HTERT RPE-1 (cell line): ENCODE results near the gene NFASC.

Experiments
- in situ Hi-C: fragments of 300-500 bp; cut with MboI; formaldehyde crosslinking; loops from 4 replicates; pipeline ENCODE4 v1.14.3; 2020; ENCODE audit warnings: low sequenced_read_pairs

Gene NFASC

DNA sequence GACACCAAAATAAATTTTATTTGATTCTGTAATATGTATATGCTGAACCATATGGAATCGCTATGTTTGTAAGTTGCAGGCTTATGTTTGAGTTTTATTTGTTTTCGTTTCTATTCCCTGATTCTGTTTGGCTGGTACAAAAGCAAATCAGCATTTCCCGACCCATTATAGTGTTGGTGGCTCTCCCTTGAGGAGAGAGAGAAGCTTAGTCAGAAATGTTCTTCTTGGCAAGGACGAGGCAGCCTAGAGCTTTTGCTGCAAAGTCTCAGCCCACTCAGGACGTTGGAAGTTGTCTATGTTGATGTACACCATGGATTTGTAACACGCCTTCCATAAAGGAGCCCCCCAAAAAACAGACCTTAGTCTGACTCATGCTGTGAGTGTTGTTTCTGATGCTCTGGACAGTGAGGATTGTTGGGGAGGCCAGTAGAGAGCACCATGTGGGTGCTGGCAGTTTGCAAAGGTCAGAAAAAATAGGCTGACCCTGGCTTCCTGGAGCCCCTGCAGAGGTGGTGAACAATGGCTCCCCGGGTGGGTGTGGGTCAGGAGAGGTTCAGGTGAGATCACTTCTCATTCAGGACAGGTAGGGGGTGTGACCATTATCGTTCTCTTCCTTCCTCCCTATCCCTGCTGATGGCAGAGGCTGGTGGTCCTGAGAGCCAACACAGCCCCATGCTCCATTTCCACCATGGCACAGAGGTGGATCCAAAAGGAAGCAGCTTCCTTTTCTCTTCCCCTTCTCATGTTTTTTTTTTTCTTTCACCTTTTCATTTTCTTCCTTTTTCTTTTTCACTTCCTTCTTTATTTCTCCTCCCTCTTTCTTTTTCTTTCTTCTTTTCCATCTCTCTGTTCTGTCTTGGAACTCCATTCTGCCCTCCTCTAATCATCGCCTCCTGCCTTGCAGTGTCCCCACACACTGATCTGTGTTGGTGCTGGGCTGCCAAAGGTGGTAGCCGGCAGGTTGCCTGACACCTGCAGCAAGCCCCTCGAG, 88.0 kb downstream of the NFASC start:
- in situ Hi-C loops: no loop called here

DNA sequence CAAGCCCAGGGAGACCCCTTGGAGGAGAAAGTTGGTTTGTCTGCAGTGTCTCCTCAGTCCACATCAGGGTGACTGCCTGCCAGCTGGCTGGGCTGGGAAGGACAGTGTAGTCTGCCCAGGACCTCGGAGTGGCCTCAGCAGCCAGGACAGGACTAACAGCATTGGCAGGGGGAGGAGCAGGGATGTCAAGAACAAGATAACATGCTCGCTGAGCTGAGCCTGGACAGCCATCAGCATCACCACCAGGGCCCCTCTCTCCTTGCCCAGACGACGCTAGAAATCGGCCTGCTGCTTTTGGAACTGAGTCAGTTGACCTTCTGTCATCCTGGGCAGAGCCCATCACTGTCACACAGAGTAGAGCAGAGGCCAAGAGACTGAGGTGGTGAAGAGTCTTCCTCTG, 88.7 kb downstream of the NFASC start:
- in situ Hi-C loops: no loop called here

DNA sequence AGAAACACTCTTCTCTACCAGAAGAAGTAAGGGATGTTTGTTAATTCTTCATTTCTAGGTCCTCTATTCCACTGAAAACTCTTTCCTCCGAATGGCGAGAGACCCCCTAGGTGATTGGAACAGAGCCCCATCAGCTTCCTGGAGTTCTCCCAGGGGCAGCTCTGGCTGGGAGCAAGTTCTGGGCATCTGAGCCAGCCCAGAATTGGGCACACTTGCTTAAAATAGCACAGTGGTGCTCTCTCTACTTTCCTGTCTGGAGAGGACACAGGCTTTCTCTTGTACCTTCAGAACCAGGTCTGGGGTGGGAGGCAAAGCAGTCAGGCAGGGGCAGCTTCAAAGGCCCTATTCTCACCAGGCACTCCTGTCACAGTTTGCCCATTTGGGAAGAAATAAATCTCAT, 89.2 kb downstream of the NFASC start:
- in situ Hi-C loops: no loop called here

DNA sequence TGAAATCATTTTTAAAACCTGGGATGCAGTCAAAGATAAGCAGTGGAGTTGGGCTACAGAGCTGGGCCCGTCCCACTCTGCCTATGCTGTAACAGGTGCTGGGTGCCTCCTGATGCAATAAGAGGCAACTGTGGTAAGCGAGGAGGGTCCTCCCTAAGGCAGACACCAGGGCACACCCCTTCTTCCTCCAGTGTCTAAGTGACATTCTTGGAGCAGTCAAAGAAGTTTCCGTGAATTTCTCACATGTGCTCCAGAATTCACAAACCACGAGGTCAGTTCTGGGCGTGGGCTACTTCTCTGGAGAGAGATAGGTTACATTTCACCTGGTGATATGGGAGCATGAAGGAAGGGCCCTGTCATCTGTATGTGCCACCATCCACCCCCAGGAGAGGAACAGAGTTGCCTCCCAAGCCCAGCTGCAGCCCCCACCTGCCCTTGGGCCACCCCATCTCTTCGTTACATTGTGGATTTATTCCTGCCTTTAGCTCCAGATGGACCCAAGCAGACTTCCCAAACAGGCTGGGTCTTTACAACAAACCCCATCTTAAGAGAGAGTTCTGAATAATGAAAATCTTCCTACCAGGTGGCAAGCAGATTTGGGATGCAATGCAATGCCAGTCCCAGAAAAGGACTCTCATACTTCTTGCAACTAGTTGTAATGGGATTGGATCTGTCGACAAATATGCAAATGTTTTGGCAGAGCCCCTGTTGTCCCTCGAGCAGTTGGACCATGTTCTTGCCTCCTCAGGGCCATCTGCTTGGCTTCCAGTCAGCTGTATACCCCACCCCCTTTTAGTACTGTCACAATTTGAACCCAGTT, 89.9 kb downstream of the NFASC start:
- in situ Hi-C loops: no loop called here

DNA sequence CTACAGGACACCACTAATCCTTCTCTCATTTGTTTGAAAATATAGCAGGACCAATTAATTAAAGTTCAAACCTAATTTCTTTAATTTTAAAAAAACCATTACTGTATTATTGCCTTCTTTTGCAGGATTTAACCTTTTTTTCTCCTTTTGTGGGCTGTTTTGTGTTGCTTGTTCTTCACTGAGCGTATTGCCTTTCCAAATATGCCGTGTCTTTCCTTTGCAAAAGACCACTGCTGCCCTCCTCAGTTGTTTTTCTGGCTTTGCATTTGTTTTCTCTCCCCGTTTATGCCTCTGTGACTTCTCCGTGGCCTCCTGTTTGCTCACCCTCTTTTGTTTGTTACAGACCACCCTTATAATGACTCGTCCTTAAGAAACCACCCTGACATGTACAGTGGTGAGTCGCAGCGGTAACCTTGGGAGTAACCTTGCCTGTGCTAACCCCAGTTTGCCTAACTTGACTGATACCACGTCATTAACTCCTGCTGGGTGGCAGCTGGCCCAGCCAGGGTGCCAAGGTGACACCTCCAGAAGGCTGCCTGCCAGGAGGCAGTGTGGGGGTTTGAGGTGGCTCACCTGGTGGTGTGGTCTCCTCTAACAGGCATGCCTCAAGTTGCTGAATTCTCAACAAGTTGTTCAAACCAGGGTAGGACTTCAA, 91.2 kb downstream of the NFASC start:
- in situ Hi-C loops: no loop called here

DNA sequence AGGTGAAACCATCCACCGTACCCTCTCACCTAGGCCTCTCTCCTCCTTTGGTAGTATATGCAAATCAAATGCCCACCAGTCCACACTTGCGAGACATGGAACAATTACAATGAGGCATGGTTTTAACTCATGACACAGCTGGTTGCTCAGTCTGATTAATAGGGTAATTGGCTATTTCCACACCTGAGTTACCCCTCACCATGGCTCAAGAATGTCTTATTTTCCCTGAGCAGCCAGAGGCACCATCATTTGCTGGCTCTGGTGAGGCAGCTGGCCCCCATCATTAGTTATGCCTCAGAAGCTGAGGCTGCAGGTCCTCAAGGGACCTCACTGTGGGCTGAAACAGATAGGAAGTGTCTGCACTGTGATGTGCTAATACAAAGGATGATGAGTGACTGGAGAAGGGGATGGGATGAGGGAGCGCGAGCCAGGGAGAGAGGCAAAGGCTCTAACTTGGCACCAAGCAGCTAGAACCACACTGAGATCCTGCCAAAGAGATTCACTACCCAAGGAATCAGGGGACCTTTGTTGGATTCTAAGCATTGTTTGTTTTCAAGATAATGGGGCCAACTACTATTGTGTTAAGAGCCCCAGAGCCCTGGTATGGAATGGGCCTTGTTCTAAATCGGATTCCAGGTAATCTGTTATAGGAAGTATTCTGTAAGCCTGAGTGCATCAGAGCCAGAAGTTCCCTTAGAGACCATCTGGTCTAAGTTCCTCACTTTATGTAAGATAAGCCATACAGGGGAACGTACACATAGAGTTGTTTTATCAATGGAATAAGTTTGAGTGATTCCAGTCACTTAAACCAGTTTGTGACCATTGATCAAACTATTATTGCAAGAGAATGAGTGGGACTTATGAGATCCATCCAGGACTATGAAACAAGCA, 92.3 kb downstream of the NFASC start:
- in situ Hi-C loops: no loop called here

DNA sequence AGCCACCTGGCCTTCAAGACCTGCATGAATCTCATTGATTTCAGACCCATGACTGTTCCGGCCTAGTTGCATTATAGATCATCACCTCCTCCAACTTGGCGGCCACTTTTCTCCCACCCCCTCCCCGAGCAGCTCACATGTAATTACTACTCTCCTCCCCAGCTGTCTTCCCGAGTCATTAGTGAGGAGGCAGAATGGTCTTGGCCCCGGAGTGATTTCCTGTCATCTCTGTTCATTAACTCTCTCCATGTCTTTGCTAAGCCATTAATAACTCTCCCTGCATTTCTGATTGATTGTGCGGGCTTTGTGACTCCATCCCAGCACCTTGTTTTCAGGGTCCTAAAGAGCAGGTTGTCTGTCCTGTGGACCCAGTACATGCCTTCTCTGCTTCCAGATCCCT, 96.8 kb downstream of the NFASC start:
- in situ Hi-C loops: no loop called here

DNA sequence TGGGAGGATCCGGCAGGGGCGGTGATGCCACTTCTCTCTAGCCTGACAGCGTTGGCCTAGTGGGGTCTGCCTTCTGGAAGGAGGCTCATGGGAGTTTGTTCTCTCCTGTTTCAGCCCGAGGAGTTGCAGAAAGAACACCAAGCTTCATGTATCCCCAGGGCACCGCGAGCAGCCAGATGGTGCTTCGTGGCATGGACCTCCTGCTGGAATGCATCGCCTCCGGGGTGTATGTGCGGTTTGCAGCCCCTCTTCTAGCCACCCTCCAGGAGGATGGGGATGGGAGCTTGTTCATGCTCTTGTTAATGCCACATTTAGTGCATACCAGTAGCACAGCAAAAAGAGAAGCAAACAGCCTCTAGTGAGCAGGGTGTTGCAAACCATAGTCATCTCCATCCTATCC, 97.5 kb downstream of the NFASC start:
- in situ Hi-C loops: no loop called here

DNA sequence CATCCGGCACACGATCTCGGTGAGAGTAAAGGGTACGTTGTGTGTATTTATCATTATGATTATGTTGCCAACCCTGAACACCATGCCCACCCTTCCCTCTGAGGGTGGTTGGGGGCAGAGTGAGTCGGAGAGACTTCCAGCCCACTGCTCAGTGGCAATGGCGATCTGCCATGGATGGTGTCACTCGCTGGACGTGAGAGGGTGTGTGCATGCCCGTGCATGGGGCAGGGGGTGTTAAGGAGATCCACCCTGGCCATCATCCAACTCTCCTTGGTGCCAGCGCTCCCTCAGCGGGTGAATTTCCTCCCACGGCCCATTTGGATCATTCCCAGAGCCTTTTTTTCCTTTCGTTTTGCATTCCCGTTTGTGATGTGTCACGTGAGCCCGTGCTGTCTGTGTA, 98.3 kb downstream of the NFASC start:
- in situ Hi-C loops: no loop called here

DNA sequence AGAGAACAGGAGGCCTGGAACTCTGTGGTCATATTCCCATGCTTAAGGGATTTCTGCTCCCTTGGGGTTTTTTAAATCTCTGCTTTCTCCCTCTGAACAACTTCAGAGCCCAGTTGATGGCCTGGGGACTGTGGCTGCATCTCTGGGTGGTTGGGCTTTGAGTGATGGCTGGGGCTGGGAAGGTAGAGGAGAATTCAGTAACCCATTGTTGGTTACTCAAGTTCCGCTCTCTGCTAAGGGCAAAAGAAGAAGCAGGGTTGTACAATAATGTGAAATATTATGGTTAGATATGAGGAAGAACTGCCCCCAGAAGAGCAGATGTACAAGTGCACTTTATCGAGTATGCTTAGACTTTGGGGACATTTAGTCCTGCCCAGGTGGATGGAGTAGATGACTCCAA, 100.3 kb downstream of the NFASC start:
- in situ Hi-C loops: no loop called here

DNA sequence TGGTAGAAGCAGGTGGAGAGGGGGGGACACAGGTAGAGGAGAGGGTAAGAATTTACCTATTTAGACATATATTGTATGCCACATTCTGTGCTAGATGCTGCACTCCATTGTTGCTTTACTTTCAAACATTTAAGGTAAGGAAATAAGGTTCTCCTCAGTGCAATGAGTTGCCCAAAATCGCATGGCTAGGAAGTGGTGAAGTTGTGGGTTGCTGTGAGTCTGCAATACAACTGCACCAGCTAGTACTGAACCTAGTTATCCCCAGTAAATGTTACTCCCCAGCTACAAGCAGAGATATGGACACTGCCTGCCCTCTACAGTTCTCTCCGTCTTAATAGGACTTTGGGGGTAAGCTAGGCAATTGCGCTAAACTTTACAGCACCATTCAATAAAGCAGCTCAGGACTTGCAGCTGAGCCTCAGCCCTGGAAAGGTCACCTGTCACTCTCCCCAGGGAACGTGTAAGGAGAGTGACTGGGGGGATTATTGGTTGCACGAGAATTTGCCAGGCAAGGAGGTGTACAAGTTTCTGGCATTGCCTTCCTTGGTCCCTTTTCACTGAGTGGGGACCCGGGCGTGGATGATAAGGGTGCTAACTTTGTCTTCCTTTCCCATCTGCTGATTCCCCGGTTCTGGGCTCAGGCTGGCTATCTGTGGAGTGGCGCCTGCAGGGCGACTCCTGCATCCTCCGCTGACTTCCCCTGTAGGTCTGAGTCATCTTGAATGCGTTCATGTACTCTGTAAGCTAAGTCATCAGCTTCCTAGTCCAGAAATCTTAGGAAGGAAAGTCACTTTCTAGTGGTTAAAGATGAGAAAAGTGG, 101.1 kb downstream of the NFASC start:
- in situ Hi-C loops: no loop called here

DNA sequence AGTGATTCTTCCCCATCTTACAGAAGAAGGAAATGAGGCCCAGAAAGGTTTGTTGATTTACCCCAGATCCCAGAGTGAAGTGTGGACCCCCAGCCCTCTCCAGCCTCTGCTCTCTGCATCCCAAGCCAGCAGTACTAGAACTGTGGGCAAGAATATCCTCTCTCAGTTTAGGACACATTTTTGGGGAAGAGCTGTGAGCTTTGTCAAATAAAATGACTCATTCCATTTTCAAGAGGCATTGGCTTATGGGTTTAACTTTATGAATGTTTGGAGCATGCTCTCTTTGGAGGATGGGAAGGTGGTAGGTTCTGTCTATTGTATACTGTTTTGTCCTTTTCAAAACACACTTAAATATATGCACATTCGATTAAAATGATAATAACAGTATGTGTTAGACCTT, 101.8 kb downstream of the NFASC start:
- in situ Hi-C loops: no loop called here

DNA sequence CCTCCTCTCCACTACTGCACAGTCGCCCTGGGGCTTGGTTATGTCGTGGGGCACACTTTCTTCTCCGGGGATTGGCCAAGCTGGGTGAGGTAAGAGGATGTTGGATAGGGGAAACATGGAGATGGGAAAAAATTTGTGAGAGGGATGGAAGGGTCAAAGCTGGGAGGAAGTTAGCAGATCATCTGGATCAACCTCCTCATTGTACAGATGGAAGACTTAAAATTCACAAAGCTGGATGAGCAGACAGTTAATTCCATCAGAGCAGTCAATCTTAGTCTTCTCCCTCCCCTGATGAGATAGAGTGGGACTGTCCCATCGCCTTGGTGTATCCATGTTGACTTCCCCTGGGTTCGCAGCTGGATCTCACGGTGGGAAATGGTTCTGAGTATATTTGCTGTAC, 102.8 kb downstream of the NFASC start:
- in situ Hi-C loops: no loop called here

DNA sequence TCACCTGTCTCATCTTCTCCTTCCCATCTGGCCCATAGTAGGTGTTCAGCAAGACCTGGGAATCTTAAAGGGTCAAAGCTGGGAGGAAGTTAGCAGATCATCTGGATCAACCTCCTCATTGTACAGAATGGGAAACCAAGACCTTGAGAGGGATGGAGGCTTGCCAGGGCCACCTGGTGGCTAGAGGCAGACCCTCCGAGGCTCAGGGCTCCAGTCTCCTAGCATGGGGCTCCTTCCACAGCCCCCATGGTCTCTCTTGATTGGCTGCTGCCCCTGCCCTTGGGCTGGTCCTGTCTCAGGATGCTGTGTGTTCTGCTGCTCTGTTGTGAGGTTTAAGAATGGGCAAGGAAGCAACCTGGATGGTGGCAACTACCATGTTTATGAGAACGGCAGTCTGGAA, 103.7 kb downstream of the NFASC start:
- in situ Hi-C loops: no loop called here

DNA sequence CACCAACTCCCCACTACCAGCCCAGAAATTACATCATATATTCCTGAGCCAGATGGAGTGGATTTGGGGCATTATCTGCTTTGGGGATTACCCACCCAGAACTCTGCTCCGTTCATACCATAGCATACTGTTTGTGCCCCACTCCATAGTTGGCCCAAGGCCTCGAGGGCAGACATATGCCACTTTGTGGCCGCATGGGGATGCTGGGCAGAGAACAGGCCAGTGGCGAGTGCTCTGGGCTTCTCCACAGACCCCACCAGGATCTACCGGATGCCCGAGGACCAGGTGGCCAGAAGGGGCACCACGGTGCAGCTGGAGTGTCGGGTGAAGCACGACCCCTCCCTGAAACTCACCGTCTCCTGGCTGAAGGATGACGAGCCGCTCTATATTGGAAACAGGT, 104.4 kb downstream of the NFASC start:
- in situ Hi-C loops: no loop called here

DNA sequence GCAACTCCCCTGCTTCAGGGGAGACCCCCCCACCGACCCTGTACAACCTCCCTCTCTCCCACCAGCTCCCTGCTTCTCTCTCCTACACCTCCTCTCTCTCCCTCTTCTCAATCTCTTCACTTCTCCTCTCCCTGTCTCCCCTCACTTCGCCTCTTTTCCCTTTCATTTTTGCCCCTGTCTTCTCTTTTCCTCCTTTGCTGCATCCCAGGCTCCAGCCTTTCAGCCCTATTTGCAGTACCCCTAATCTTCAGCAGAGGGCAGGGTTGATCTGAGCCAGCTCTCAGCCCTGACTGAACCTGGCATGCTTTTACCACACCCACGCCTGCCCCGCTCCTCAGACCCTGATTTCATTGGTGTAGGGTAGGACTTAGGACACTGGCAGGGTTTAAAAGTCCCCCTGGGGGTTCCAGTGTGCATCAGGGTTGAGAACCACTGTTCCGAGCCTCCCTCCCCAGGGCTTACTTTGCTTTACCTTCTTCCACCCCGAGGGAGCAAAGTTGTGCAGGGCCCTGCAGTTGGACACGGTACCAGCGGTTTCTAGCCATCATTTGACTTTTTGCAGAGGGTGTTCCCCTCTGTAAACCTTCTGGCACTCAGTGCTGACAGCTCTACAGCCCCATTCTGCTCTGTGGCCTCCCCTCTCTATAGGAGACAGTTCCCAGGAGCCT, 105.0 kb downstream of the NFASC start:
- in situ Hi-C loops: no loop called here

DNA sequence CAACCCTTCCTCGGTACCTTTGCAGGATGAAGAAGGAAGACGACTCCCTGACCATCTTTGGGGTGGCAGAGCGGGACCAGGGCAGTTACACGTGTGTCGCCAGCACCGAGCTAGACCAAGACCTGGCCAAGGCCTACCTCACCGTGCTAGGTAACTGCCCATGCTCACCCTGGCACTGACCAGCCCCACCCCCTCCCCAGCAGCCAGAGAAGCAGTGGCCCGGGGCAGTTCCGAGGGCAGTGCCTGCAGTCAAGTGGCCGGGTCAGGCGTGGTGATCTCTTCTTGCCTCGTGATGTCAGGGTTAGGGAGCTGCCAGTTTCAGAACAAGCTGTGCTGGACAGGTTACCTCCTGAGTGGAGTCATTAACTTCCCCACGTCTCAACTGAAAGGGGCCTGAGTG, 106.0 kb downstream of the NFASC start:
- in situ Hi-C loops: no loop called here

DNA sequence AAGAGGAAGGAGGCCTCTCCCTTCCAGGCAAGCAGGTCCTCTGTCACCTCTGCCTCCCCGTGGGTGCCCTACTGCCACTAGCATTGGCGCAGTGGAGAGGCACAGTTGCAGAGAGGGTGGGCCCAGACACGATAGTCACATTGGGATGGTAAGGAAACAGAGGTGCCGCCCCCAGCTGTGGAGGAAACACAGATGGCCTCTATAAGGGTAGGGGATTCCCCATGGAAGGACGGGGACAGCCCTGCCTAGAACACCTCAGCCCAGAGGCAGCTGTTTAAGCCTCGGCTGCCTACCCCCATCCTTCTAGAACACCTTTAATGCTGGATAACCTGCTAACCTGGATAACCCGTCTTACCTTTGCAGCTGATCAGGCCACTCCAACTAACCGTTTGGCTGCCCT, 106.7 kb downstream of the NFASC start:
- in situ Hi-C loops: no loop called here

DNA sequence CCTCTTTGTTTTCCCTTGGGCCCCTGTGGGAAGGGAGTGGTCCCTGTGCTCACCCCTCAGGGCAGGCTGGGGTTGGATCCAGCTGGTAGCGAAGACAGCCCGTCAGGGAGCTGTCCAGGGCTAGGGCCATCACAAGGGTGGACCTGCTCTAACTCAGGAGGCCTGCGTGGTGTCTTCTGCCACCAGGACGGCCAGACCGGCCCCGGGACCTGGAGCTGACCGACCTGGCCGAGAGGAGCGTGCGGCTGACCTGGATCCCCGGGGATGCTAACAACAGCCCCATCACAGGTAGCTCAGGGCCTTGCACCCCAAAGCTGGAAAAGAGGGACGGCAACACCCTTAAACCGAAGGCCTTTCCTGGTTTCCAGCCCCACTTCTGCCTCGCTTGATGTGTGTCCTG, 108.1 kb downstream of the NFASC start:
- in situ Hi-C loops: no loop called here
